Measurements from ENCODE around the gene RILPL1.
"Not testable (repeated sequence)": the region's sequence is repeated elsewhere in the genome, so short reads cannot be mapped to it uniquely, and the experiment has no call there.

RILPL1 gene

GRCh38 chr12:123492339-123493039, 41.0 kb downstream of the RILPL1 start:
- DNase-seq = not testable (repeated sequence)

GRCh38 chr12:123491481-123491880, 42.0 kb downstream of the RILPL1 start:
- no peak for DNase-seq

GRCh38 chr12:123491056-123491455, 42.5 kb downstream of the RILPL1 start:
- DNase-seq = no peak

- no peak for DNase-seq
These were observed 43.4 kb downstream of the RILPL1 start for GRCh38 chr12:123490089-123490488.

GRCh38 chr12:123489580-123489979, 43.9 kb downstream of the RILPL1 start:
- DNase-seq = no peak

- DNase-seq = no peak
These were observed 44.8 kb downstream of the RILPL1 start for GRCh38 chr12:123488539-123489230.

GRCh38 chr12:123487428-123487827, 46.1 kb downstream of the RILPL1 start:
- no peak for DNase-seq

- DNase-seq = no peak
These were observed 47.8 kb downstream of the RILPL1 start for GRCh38 chr12:123485756-123486155.

GRCh38 chr12:123483602-123484248, 49.8 kb downstream of the RILPL1 start:
- DNase-seq = no peak

GRCh38 chr12:123482876-123483275, 50.6 kb downstream of the RILPL1 start:
- DNase-seq = no peak

GRCh38 chr12:123481251-123481650, 52.3 kb downstream of the RILPL1 start:
- not testable (repeated sequence) for DNase-seq

GRCh38 chr12:123479442-123480180, 53.9 kb downstream of the RILPL1 start:
- no peak for DNase-seq

GRCh38 chr12:123478762-123479161, 54.8 kb downstream of the RILPL1 start:
- DNase-seq = no peak

- DNase-seq = no peak
These were observed 55.5 kb downstream of the RILPL1 start for GRCh38 chr12:123478069-123478468.

- DNase-seq = no peak
These were observed 58.2 kb downstream of the RILPL1 start for GRCh38 chr12:123475246-123475703.

GRCh38 chr12:123474485-123475245, 58.9 kb downstream of the RILPL1 start:
- DNase-seq = no peak

- DNase-seq = no peak
These were observed 61.1 kb downstream of the RILPL1 start for GRCh38 chr12:123472438-123472849.

- DNase-seq = no peak
These were observed 62.0 kb downstream of the RILPL1 start for GRCh38 chr12:123471374-123472068.

GRCh38 chr12:123469978-123470377, 63.5 kb downstream of the RILPL1 start:
- no peak for DNase-seq

- DNase-seq = no peak
These were observed 64.7 kb downstream of the RILPL1 start for GRCh38 chr12:123468786-123469185.

GRCh38 chr12:123465084-123465483, 68.4 kb downstream of the RILPL1 start:
- no peak for DNase-seq

GRCh38 chr12:123463174-123463573, 70.3 kb downstream of the RILPL1 start:
- not testable (repeated sequence) for DNase-seq
